ENCODE data around the gene HAPLN3. TPM values are rescaled to one million over a fixed set of nuclear protein-coding genes. Genes with fewer than 3 reads are reported as not detected.
"Not testable (repeated sequence)": the region's sequence is repeated elsewhere in the genome, so short reads cannot be mapped to it uniquely, and the experiment has no call there.

Gene HAPLN3
- 1.0 TPM for total RNA-seq

- DNase-seq (ENCODE audit: low spot score) (no peak), ATAC-seq (peak; percentile 6)
Measured at GRCh38 chr15:88894819-88895767, at the start of gene HAPLN3. Gene HAPLN3 (minus strand): TSS chr15:88895544. CDS start chr15:88887298, 8,246 bp downstream.

GRCh38 chr15:88940110-88940675, 44.8 kb upstream of the HAPLN3 start:
- ATAC-seq, result no peak

GRCh38 chr15:88939486-88939806, 44.1 kb upstream of the HAPLN3 start:
- DNase-seq (ENCODE audit: low spot score) (no peak), ATAC-seq (no peak)

More at GRCh38 chr15:88940110-88940675, 44.8 kb upstream of the HAPLN3 start:
- DNase-seq (ENCODE audit: low spot score), result no peak

- no peak for ATAC-seq
- DNase-seq (ENCODE audit: low spot score), result no peak
Measured at GRCh38 chr15:88938802-88939485, 43.6 kb upstream of the HAPLN3 start.

GRCh38 chr15:88934449-88934848, 39.1 kb upstream of the HAPLN3 start:
- not testable (repeated sequence) for ATAC-seq; DNase-seq (ENCODE audit: low spot score)

GRCh38 chr15:88932875-88933330, 37.6 kb upstream of the HAPLN3 start:
- ATAC-seq, result no peak
- no peak for DNase-seq (ENCODE audit: low spot score)

- ATAC-seq, result no peak
Measured at GRCh38 chr15:88932271-88932874, 37.0 kb upstream of the HAPLN3 start.

GRCh38 chr15:88930579-88930978, 35.2 kb upstream of the HAPLN3 start:
- ATAC-seq (no peak), DNase-seq (ENCODE audit: low spot score) (no peak)

More at GRCh38 chr15:88932271-88932874, 37.0 kb upstream of the HAPLN3 start:
- no peak for DNase-seq (ENCODE audit: low spot score)

GRCh38 chr15:88929358-88930098, 34.2 kb upstream of the HAPLN3 start:
- not testable (repeated sequence) for ATAC-seq; DNase-seq (ENCODE audit: low spot score)

- not testable (repeated sequence) for ATAC-seq; DNase-seq (ENCODE audit: low spot score)
Measured at GRCh38 chr15:88928192-88928591, 32.8 kb upstream of the HAPLN3 start.

- DNase-seq (ENCODE audit: low spot score); ATAC-seq: not testable (repeated sequence)
Measured at GRCh38 chr15:88925648-88926047, 30.3 kb upstream of the HAPLN3 start.

- not testable (repeated sequence) for ATAC-seq; DNase-seq (ENCODE audit: low spot score)
Measured at GRCh38 chr15:88920892-88921435, 25.6 kb upstream of the HAPLN3 start.

- ATAC-seq, result no peak
- DNase-seq (ENCODE audit: low spot score), result no peak
Measured at GRCh38 chr15:88920186-88920891, 25.0 kb upstream of the HAPLN3 start.

- no peak for ATAC-seq
- peak; percentile 15 for DNase-seq (ENCODE audit: low spot score)
Measured at GRCh38 chr15:88918738-88919137, 23.4 kb upstream of the HAPLN3 start.

GRCh38 chr15:88917760-88918159, 22.4 kb upstream of the HAPLN3 start:
- DNase-seq (ENCODE audit: low spot score) (no peak), ATAC-seq (no peak)

GRCh38 chr15:88915354-88915753, 20.0 kb upstream of the HAPLN3 start:
- no peak for ATAC-seq

GRCh38 chr15:88913850-88914169, 18.5 kb upstream of the HAPLN3 start:
- DNase-seq (ENCODE audit: low spot score) (no peak), ATAC-seq (no peak)

More at GRCh38 chr15:88915354-88915753, 20.0 kb upstream of the HAPLN3 start:
- no peak for DNase-seq (ENCODE audit: low spot score)

GRCh38 chr15:88913017-88913849, 17.9 kb upstream of the HAPLN3 start, which contains the start of gene MFGE8:
Gene MFGE8 (minus strand): TSS chr15:88913379. CDS start chr15:88913319, 60 bp downstream.
- peak; percentile 91 for ATAC-seq
- DNase-seq (ENCODE audit: low spot score), result peak; percentile 76
